NCI-H2081 treated with DMSO at 0.1 percent for 48 hours (cell line): Measurements from ENCODE around the gene CNTNAP2.

Experiments used
- DNase-seq: peaks from one replicate; lab custom pipeline; 2025; lab: John Stamatoyannopoulos, UW

Gene CNTNAP2

DNA sequence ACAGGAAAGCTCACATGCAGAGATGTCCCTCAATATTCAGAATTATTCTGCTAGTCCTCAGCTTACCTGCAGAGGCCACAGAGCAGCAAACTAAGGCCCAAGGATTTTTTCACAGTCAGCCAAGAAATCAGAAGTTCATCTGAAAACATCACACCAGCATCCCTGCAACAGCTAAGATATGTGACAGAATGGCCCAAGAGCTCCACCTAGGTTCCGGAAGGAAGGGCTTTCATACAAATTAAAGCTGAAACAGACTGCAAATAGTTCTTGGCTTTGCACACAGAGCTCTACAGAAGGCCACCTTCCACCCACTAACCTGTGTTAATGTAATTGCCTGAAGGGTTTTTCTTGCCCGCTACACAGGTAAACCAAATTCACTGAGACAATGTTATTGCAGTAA is 2035.2 kb downstream of the CNTNAP2 start:
- DNase-seq, result no peak

DNA sequence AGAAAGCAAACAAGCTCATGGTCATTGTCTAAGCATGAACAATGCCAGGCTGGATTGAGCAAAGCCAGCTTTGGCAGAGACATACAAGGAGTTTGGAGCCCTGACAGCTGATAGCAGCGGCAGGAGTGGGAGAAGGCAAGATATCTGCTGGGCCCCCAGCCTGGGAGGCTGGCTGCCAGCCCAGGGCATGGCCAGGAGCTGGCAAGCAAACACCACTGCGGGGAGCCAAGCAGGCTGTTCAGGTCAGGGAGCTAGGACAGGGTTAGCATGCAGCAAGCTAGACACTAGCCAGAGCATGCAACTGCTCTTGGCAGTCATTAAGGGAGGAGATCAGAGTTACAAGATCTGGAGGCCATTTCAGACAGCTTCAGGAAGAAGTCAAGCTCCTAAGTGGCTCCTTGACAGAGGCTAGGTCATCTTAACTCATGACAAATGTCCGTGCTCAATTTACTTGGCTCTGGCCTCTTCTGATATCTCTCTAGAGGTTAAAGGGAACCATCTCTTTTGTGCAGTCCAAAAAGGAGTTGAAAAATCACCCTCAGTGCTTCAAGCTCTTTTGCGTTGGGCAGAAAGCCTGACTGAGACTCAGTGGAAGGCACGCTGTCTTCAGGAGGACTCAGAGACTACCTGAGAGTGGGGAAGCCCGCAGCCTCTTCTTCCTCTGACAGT is 2037.1 kb downstream of the CNTNAP2 start:
- peak; percentile 62 for DNase-seq

DNA sequence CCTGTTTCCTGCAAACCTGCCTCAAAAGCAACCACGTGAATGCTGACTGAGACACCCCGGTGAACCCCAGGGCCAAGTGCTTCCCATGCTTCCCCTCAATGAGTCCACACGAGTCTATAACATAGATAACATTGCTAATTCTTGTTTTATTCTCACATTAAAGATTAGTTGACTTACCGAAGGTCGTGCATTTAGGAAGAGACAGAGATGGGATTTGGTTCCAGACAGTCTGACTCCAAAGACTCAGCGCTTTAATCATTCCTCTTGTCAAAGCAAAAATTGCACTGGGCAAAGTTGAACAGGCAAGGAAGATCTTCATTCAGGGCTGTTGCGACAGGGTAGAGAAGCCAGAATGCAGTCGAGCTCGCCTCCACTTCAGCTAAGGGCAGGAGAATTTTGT is 2038.4 kb downstream of the CNTNAP2 start:
- DNase-seq, result no peak

DNA sequence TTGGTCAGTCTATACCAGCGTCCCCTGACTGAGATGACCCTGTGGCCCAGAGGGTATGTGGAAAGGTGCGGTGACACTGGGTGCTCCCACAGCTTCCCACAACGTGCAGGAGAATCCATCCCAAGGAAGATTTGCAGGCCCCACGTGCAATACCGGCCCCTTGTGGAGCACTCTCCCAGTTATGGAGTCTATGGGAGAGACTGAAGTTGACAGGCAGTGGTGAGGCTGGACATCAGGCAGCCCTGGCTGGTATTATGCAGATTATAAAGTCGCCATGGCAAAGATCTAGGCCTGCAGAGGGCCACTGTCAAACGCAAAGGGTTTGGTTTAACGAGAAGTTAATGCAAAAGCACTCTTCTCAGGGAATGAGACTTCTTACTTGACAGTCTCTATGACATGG is 2039.2 kb downstream of the CNTNAP2 start:
- no peak for DNase-seq

DNA sequence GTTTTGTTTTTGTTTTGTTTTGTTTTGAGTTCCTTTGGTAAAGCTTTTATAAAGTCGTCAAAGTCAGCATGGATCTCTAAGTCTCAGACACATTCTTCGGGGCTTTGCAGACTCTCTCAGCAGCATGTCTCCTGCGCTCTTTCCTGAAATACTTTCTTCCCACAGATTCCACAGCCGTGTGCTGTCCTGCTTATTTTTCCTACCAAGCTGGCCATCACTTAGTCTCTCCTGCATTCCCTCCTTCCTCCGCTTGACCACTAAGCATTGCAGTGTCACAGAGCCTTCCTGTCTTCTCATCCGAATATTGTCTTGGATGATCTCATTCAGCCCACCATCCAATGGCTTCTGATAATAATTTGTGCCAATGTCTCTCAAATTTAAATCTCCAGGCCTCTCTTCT is 2039.6 kb downstream of the CNTNAP2 start:
- no peak for DNase-seq

DNA sequence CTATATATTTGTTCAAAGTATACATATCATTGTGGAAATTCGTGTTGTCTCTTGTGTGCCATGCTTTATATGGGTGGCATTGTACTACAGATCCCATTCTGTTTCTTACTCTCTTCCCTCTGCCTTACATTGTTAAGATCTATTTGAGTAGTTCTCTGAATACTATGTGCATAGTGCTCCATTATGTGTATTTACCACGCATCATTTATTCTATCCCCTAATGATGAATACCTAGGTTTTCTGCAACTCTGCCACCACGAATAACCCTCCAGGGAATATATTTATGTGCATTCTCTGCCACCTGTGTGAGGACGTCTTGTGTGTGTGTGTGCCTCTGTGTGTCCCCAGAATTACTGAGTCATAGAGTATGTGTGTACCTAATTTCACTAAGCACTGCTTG is 2042.7 kb downstream of the CNTNAP2 start:
- DNase-seq, result no peak

DNA sequence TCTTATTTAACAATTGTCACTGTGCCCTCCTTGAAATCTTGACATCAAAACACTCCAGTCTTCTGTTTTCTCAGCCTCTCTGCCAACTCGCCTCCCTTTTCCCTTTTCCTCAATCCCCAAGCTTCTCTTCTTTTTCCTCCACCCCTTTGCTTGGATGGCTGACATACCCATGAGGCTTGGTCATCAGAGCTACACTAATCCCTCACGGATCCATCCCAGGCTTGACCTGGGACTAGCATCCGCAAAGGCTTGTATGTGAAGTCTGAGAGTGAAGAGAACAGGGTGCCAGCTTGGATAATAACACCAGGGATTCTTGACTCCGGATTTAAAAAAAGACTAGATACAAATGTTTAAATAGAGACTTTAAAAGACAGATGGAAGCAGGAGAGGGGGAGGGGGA is 2045.2 kb downstream of the CNTNAP2 start:
- no peak for DNase-seq

DNA sequence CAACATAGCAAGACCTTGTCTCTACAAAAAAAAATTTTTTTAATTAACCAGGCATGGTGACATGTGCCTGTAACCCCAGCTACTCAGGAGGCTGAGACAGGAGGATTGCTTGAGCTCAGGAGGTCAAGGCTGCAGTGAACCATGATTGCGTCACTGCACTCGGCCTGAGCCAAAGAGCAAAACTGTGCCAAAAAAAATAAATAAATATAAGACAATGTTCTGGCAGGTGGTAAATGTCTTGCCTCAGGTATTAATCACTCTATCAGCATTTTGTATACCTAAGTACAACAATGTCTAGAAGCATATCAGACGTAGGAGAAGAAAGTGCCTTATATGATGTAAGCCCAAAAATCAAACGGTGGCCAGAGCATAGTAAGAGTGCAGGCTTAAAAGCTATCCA is 2046.2 kb downstream of the CNTNAP2 start:
- no peak for DNase-seq

DNA sequence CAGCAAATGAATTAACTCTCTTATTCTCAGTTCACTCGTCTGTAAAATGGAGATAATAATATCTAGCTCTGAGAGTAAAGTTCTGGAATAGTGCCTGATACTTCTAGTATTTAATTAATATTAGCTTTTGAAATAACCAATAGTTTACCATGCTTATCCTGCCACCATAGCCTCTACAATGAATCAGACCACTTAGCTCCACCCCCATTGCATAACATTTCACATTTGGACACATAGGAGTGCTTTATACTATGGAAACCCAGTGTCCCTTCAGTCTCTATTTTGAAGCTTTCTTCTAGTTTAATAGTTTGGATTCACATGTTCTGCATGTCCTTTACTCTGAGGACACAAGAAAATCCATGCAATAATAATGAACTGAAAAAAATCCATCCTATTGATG is 2046.6 kb downstream of the CNTNAP2 start:
- no peak for DNase-seq

DNA sequence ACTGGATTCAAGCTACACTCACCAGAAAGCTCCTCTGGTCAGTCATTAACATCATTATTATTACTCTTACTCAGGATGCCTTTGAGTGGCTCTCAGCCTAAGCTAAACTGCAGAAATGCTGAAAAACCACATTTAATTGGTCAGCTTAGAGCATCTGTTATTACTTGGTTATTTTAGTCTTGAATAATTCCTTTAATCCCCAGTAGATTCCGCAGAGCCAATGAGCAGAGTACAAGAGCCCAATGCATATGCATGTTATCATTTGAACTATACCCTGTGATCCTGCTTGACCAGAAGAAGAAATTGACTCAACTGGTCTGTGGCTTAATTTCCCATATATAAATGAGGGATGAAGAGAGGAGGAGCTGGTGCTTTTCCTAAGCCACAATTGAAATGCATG is 2056.3 kb downstream of the CNTNAP2 start:
- no peak for DNase-seq

DNA sequence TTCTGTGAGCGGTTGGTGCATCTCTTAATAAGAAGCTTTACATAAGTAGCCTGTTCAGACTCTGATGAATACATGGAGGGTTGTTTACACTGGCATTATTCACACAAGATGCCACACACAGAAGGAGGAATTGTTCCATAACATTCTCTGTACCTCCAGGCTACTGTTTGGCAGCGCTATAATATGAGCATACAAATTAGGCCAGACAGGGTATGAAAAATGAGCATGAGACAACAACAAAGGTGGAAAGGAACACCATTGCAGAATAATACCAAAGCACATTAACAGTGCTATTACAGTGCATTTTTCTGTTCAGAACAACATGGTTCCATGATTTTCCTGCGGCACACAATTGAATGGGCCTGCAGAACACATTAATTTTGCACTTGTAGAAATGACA is 2056.8 kb downstream of the CNTNAP2 start:
- DNase-seq, result peak; percentile 97

DNA sequence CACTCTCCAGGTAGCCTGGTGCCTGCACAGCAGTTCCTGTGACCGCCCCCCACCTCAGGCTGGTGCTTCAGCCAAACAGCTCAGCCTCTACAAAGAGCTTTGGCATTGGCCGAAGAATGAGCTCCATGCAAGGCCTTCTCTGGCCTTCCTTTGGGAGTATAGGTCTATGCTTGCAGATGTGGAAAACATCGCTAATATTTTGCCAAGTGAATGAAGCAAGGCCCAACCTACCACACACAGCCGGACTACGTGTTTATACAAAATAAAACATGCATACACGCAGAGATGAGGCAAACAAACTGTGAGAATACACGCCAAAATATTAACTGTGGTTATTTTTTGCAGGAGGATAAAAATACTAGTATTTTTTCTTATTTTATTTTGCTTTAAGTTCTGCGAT is 2057.8 kb downstream of the CNTNAP2 start:
- DNase-seq, result no peak

DNA sequence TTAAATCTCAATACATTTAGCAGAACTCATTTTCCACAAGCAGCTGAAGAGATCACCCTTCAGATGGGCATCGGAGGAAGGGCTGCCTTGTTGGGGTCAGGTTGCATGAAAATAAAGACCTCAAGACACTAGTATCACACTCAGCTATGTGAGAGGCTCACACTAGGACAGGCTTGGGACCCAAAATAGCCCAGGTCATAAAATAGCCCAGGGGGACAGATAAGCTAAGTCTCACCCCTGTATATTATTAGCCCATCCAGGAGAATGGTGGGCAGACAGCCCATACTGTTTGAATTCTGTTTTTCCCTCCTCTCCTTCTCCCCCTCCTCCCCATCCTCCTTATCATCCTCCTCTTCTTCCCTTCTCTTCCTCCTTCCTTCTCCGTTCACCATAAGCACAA is 2058.9 kb downstream of the CNTNAP2 start:
- no peak for DNase-seq

DNA sequence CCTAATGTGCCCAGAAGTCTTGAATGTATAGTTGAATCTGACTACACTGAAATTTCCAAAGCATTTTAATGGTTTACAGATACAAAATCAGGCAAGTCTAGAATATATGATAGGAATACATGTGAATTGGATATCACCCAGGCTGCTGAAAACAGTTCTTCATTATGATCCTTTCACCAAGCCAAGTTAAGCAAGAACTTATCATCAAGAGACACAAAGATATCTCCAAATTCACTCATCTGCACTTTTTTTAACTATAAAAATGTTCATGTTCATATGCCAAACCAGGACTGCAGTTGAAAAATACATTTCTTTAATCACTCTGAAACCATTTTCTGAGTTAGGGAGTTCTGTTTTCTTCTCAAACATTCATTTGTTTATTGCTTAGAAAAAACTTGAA is 2061.4 kb downstream of the CNTNAP2 start:
- DNase-seq, result no peak

DNA sequence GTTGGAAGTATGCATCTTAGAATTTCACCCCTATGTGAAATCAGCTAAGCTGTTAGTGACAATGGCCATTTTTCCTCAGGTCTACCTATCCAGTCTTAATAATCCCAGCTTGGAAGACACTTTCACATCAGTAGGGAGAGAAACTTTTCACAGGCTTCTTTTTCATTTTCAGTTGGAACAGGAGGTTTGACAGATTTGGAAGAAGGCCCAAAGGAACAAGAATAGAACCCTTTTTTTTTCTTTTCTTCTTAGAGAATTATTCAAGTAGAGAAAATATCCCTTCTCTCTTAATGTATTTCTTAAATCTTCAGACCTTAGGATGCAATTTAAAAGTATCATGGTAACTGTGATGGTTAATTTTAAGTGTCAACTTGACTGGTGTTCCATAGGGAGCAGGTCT is 2063.5 kb downstream of the CNTNAP2 start:
- no peak for DNase-seq

DNA sequence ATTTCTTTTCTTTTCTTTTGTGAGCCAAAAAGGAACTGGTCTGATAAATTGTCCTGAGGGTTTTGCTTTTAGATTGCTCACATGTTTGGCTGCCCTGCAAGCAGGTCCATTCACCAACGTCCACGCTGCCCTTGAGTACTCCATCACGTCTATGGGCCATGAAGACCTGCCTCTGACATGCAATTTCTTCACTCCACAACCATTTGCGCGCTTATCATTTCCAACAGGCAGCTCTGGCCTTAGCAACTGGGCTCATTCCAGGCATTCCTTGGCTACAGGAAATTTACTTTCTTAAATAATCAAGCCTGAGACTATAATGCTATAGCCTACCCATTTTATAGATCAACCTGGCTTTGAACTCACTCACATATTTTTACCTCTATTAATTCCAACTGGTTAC is 2065.7 kb downstream of the CNTNAP2 start:
- no peak for DNase-seq

DNA sequence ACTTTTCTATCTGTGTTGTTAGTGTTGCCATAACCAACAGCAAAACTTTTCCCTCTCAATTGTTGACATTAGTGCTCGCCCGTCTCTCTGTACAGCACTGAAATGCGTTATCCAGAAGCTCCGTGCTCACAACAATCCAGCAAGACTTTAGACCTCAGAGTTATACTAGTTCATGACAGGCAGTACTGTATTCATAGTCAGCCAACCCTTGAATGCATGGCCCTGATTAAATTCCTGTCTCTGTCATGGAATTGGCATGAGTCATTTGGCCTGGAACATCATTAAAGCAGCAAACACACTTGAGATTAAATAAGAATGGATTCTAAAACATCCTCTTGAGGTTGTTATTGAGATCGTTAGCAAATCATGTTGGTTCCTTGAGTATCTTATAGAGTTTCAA is 2068.4 kb downstream of the CNTNAP2 start:
- no peak for DNase-seq

DNA sequence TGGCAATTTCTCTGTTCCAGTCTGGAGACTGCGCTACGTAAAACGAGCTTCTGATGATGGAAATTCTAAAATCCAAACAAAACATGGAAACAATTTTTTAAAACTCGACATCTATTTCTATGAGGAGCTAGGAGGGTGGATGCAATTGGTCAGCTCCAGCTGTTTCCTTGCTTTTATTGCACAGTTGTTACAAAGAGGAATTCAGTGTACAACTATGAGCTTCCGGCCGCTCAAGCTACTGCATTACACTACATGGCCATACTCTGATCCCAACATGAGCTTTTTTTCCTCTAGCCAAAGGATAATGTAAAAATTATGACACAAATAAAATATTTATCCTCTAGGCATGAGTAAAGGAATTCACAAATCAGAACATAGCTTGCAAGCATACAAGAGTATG is 2070.9 kb downstream of the CNTNAP2 start:
- no peak for DNase-seq

DNA sequence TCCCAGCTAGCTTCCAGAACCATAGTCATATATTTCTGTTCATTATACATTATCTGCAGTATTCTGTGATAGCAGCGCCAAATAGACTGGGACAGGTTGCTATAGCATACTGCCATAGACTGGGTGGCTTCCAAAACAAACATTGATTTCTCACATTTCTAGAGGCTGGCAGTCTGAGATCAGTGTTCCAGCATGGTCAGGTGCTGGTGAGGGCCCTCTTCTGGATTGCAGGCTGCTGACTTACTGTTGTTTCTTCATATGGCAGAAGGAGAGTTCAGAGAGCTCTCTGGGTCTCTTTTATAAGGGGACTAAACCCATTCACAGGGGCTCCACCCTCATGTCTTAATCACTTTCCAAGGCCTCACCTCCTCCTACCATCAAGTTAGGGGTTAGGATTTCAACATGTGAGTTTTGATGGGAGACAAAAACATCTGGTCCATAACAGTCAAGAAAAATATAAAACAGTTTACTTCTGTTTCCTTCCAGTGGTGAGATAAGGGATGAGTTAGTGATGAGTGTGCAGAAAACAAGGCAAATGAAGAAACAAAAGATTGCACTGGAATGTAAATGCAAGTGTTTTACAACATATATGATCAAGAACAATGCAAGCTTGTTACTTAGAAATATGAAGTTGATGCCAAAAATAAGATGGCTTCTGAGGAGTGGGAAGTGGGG is 2074.9 kb downstream of the CNTNAP2 start:
- DNase-seq, result peak; percentile 4

DNA sequence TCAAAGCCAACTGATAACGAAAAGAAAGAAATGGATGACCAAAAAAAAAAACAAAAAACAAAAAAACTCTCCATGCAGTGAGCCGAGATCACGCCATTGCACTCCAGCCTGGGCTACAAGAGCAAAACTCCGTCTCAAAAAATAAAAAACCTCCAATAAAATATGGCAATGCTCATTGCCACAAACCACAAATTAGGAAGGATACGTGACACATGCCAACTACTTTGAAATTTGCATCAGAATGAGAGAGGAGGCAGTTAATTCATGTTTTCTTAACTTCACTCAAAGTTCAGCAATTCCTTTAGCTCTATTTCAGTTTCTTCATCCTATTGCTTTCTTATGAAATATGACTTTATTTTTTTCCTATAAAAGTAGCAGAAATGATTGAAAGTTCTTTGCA is 2075.9 kb downstream of the CNTNAP2 start:
- DNase-seq, result no peak

DNA sequence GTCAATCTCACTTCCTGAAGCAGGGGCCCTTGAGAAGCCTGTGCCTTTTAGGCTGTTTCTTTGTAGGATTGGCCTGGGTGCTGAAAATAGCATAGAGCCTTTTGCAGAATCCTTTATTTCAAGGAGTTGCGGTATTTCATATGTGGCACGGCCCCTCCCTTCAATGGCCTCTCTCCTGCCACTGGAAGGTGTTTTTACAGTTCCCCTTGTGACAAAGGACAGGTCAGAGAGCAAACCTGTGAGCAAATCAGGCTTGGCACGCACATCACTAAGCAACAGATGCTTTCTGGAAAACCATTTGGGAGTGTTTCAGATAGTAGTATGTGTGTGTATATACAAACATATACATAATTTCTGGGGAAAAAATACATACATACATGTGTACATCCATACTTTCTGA is 2085.4 kb downstream of the CNTNAP2 start:
- DNase-seq, result no peak

DNA sequence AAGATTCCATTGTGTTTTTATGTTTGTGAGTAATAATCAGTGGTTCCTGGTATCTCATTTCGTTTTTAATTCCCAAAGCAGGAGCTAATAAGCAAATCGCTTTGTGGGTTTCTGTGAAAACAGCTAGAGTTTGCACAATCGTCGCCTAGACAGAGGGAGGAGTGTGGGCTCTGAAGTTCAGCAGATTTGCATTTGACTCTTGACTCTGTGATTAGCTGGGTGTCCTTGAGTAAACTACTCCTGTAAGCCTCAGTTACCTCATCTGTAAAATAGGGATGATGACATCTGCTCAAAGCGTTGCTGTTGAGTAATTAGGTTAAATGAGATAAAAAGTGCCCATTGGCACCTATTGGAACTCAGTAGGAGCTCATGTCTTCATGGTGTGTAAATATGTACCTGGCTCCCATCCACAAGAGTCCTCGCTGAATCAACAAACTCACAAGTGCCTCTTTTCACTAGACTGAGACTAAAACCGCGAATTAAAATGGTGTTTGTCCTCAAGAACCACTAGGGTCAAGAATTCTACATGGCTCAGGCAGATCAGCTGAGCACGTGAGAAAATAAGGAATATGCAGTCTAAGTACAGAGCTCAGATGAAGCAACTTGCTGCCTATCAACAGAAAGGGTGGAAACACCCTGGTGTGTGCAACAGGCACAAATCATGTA is 2088.2 kb downstream of the CNTNAP2 start:
- DNase-seq, result peak; percentile 54

DNA sequence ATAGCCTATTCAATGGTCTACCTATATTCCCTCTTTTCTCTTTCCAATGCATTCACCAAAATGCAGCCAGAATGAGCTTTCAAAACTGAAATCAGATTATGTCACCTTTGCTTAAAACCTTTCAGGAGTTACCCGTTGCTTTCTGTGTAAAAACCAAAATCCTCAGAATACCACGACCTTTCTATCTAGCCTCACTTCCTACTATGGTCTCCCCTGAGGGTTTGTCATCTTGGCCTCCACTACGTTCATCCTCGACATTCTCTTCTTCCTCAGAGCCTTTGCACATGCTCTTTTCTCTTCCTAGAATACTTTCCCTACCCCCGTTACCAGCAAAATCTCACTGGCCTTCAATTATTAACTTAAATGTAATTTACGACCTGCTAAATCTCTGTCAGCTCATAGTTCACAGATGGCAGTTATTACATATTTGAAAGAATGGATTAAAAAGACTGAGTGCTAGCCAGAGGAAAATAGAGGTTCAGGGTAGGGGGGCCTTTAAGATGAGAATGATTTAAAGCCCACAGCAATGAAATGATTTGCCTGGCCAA is 2093.1 kb downstream of the CNTNAP2 start:
- DNase-seq, result no peak
